Right lobe of liver (tissue), 6 donors: ENCODE data around the gene CUEDC2. TPM values are rescaled to one million over a fixed set of nuclear protein-coding genes. Genes with fewer than 3 reads are reported as not detected.

ENCODE experiments used
- ATAC-seq, 4 donors: fragments of 200-7000 bp; cut with Tn5 transposase; one replicate each; pipeline ENCODE4 v1.9.1; 2020; ENCODE audit warnings: mild to moderate bottlenecking in 4 of 4, moderate library complexity in 4 of 4
- DNase-seq, 3 donors: peaks; one replicate each; pipeline ENCODE4 v3.0.0-alpha.2; 2020
- H3K27ac ChIP-seq, 3 donors: fragments of 200-600 bp; one replicate each; pipeline ENCODE4 v1.8.0; 2022
- H3K27me3 ChIP-seq, 2 donors: fragments of 200-600 bp; one replicate each; pipeline ENCODE4 v1.8.0; 2022
- H3K36me3 ChIP-seq, 4 donors: fragments of 200-600 bp; sonication (generic) in 1 of 4; one replicate each; pipeline versions ENCODE4 v1.5.1 to v1.8.0; 2017 to 2022; ENCODE audit warnings: control low read depth in 1 of 4
- H3K4me1 ChIP-seq, 4 donors: fragments of 200-600 bp; sonication (generic) in 1 of 4; one replicate each; pipeline versions ENCODE4 v1.5.1 to v1.8.0; 2017 to 2022; ENCODE audit warnings: control low read depth in 1 of 4
- H3K4me3 ChIP-seq, 3 donors: fragments of 200-600 bp; one replicate each; pipeline ENCODE4 v1.8.0; 2022
- H3K9me3 ChIP-seq, 4 donors: fragments of 200-600 bp; sonication (generic) in 1 of 4; one replicate each; pipeline versions ENCODE4 v1.5.1 to v1.8.0; 2017 to 2022; ENCODE audit warnings: control low read depth in 1 of 4
- POLR2A ChIP-seq: fragments of 450-650 bp; IDR thresholded peaks from one replicate; pipeline ENCODE4 v1.6.1; 2017; ENCODE audit warnings: antibody characterized with exemption, mild to moderate bottlenecking
- WGBS: methylation state at CpG from one replicate; pipeline ENCODE4 v1.1.6; 2018; ENCODE audit warnings: low coverage, low lambda C conversion rate; ENCODE audit not compliant: insufficient coverage; ENCODE audit errors: missing lambda C conversion rate; 5-methylcytosine and 5-hydroxymethylcytosine counted together
- intact Hi-C, 2 donors: fragments of 100-400 bp; cut with DNase I; formaldehyde crosslinking; loops; one replicate each; pipeline versions ENCODE4 v1.11.2 to v1.14.1; 2022
- total RNA-seq, 6 experiments: library from RNA; depleted of rRNA in 2 of 6; stranded (reverse); fragments of >200 nt in 2 of 6; fragmentation: NEBNext Ultra II Directional in 3 of 6; extraction: Animal tissue kit (Norgen Biotek cat#: 25700) in 3 of 6; gene quantifications; one replicate each; pipeline versions ENCODE4 v1.1.0 to v1.2.4, GENCODE V29; 2016 to 2023
- TF ChIP-seq, protein P1 (sequence below), 4 donors: fragments of 200-600 bp in 3 of 4; fragments of 450-650 bp in 1 of 4; IDR thresholded peaks; one replicate each; pipeline versions ENCODE4 v1.5.1 to v1.8.0; 2016 to 2022; ENCODE audit warnings: antibody characterized with exemption in 4 of 4, mild to moderate bottlenecking in 2 of 4
- donor health status: DM: no; HTN: yes; CAD: no.
- donor health status: DM: no; HTN: no; CAD: no.
- donor health status: DM: no; HTN: no; CAD: no.
- donor health status: DM: no; HTN: yes; CAD: no.
- donor health status: DM: no; HTN: yes; CAD: no.

The CUEDC2 gene
- total RNA-seq, 6 experiments from 2014 or later: 23.0 to 32.1 (median 26.8) TPM

DNA sequence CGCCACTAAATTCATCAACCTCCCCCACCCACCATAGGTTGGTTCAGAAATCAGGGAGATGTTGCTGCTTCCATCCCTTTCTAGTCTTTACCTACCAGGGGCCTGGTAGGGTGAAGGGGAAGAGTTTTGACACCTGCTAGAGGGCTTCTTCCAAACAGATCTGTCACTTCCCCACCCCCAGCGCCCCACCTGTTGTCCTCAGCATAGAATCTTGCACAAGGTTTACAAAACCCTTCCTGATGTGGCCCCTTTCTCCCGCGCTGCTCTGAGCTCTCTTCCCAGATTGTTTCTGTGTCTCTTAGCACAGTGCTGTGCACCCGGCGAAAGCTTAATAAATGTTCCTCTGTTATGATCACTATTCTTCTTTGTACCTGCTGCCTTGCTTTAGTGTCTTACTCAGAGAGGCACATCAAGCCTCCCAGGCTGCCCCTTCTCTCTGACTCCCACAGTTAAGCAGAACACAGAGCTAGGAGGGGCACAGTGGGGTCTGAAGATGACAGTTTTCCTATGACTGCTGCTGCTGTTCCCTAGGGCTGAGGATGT is 30.2 kb upstream of the CUEDC2 start:
- Histone ChIP-seq H3K4me3 (peak overlapping the region in 2 of 3 donors; percentile 38 to 52), H3K4me1 (peaks cover 0 to 14% (median 6%) of the 10 kb centered on the region in 4 donors), H3K27ac (peak overlapping the region in 1 of 3 donors; percentile 40), H3K36me3 (no peaks in the 10 kb centered on the region), H3K27me3 (no peaks in the 10 kb centered on the region), H3K9me3 (no peaks in the 10 kb centered on the region)
- DNase-seq (no peak), ATAC-seq (no peak)
- no peak for TF ChIP-seq POLR2A
- TF ChIP-seq, protein P1, sequence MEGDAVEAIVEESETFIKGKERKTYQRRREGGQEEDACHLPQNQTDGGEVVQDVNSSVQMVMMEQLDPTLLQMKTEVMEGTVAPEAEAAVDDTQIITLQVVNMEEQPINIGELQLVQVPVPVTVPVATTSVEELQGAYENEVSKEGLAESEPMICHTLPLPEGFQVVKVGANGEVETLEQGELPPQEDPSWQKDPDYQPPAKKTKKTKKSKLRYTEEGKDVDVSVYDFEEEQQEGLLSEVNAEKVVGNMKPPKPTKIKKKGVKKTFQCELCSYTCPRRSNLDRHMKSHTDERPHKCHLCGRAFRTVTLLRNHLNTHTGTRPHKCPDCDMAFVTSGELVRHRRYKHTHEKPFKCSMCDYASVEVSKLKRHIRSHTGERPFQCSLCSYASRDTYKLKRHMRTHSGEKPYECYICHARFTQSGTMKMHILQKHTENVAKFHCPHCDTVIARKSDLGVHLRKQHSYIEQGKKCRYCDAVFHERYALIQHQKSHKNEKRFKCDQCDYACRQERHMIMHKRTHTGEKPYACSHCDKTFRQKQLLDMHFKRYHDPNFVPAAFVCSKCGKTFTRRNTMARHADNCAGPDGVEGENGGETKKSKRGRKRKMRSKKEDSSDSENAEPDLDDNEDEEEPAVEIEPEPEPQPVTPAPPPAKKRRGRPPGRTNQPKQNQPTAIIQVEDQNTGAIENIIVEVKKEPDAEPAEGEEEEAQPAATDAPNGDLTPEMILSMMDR (IDR thresholded peaks at IDR 0.05): no peak
- intact Hi-C loops: no loop called here
- 37% methylated on average over 6 of the region's 6 CpGs for WGBS

DNA sequence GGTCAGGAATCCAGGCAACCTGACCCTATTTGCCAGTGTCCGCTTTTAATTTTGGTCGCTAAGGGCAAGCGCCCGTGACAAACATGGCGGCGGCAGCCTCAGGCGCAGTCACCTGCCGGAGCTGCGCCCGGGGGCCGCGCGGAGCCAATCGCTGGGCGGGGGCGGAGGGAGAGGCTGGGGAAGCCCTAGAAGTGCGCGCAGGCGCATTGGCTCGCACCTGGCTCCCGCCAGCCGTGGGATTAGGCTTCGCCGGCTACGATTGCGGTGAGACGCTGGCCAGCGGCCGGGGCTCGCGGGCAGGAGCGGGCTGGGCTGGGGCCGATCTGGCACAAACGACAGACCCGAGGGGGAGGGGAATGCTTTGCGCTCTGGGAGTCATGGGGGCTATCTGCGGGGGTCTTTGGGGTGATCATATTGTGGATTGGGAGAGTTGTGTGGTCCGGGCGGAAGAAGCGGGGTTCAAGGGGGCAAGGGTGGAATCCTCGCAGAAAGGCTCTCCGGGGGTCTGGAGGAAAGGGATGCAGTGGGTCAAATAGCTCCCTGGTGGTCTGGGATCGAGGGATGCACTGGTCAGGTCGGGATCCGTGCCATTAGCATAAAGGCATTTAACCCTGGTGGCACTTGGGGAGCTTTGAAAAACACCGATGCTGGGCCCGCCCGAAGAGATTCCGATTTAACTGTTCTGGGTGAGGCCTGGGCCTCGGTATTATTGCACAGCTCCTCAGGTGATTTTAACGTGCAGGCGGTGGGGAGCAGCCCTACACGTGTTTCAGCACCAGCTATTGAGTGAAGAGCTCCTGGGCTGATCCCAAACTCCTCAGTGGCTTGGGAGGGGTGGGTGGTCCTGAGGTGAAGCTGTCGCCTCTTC is 29.0 kb upstream of the CUEDC2 start:
- TF ChIP-seq, protein P1 (IDR thresholded peaks at IDR 0.05): no peak
- peak; percentile 63 for TF ChIP-seq POLR2A
- H3K27ac ChIP-seq: no peak overlapping the region
- H3K36me3 ChIP-seq: no peaks in the 10 kb centered on the region
- H3K9me3 ChIP-seq: no peaks in the 10 kb centered on the region
- no peaks in the 10 kb centered on the region for H3K27me3 ChIP-seq
- peaks cover 0 to 14% (median 6%) of the 10 kb centered on the region in 4 donors for H3K4me1 ChIP-seq
- peak overlapping the region; percentile 42 to 52 (median 49) for H3K4me3 ChIP-seq
- DNase-seq: peak; percentile 97
- WGBS: 2% methylated on average over 41 of the region's 54 CpGs
- intact Hi-C loops: no loop called here
- peak; percentile 93 to 96 (median 94) for ATAC-seq

DNA sequence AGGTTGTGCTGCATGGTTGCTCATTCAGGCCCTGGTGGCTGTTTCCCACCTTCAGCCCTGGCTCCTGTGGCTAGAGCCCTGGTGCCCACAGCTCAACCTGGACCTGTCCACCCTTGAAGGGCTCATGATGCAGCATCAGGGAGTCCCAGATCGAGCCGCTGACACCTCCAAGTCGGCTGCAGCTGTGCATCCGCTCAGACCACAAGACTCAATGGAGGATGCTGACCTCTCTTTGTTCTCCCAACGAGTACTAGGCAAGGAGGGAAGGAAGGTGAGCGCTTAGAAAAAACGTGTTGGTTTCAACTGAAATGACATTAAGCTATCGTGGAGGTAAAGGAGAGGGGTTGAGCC is 28.4 kb upstream of the CUEDC2 start:
- ATAC-seq (peak; percentile 3 to 13 (median 4)), DNase-seq (no peak)
- Histone ChIP-seq H3K9me3 (no peaks in the 10 kb centered on the region), H3K4me1 (peaks cover 0 to 14% (median 6%) of the 10 kb centered on the region in 4 donors), H3K27ac (no peak overlapping the region), H3K4me3 (peak overlapping the region; percentile 42 to 52 (median 49)), H3K36me3 (no peaks in the 10 kb centered on the region), H3K27me3 (no peaks in the 10 kb centered on the region)
- TF ChIP-seq, protein P1 (IDR thresholded peaks at IDR 0.05): no peak
- TF ChIP-seq POLR2A: no peak
- WGBS: 14% methylated on average over 8 of the region's 8 CpGs
- intact Hi-C loops: no loop called here

DNA sequence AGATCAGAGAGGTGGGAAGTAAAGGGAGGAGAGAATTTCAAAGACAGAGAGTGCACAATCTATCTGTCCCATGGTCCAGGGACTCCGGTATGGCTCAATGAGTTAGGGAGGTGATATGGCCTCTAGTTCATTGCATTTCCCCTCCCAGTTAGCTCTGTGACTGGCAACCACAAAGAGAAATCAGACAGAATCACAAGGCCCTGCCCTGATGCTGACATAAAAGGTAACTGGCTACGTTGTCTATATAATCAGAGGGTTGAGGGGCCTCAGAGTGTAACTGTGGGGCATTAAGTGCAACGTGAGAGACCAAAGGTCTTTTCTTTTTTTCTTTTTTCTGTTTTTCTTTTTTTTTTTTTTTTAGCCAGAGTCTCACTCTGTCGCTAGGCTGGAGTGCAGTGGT is 26.3 kb upstream of the CUEDC2 start:
- ATAC-seq: no peak
- no peak overlapping the region for H3K4me3 ChIP-seq

More for the DNA sequence above, 26.3 kb upstream of the CUEDC2 start:
- no peaks in the 10 kb centered on the region for H3K27me3 ChIP-seq
- H3K4me1 ChIP-seq: peaks cover 0 to 14% (median 6%) of the 10 kb centered on the region in 4 donors
- TF ChIP-seq, protein P1 (IDR thresholded peaks at IDR 0.05): no peak
- no peak for TF ChIP-seq POLR2A
- no peaks in the 10 kb centered on the region for H3K36me3 ChIP-seq
- WGBS: 68% methylated on average over 2 of the region's 4 CpGs
- intact Hi-C loops: no loop called here
- no peak for DNase-seq
- no peak overlapping the region for H3K27ac ChIP-seq
- H3K9me3 ChIP-seq: no peaks in the 10 kb centered on the region
